ENCODE results near the gene THAP3. TPM values are rescaled to one million over a fixed set of nuclear protein-coding genes. Genes with fewer than 3 reads are reported as not detected.

Gene THAP3
- total and polyA plus RNA-seq, 2 donors (not counting 1 experiment from before 2014, with no cell fraction given), result 20.2 to 30.4 TPM

DNA sequence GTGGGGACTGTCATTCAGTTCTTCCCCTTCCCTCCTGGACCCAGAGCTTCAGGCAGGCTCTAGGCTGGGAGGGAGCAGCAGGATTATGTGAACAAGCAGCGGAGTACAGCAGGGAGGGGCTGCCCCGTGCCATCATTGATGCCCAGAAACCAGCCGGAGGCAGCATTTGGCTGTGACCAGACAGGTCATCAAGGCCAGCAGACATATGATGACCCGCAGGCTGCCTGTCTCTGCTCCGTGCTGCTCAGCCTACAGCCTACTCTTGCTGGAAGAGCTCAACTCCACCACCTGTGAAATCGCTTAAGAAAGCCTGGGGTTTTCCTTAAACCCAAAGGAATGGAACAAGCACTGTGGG, 26.9 kb upstream of the THAP3 start:
- no peak for DNase-seq
- Histone ChIP-seq H4K20me1 (ENCODE audit: control insufficient read depth, insufficient read depth, low read length, poor library complexity, severe bottlenecking) (peaks cover 56% of the 10 kb centered on the region), H3K4me2 (replicated peaks; ENCODE audit: low read depth, low read length, poor library complexity, severe bottlenecking) (no peak overlapping the region), H3K9ac (ENCODE audit: low read length) (no peak overlapping the region), H3K4me1 (ENCODE audit: control insufficient read depth in 2 of 2, insufficient read depth in 2 of 2, low read length in 2 of 2) (peaks cover 21 to 30% of the 10 kb centered on the region in 2 donors), H2AFZ (ENCODE audit: insufficient read depth, low read depth, low read length, poor library complexity, severe bottlenecking) (no peak overlapping the region), H3K4me3 (ENCODE audit: control extremely low read depth in 1 of 5, extremely low read depth in 1 of 5, insufficient read depth in 1 of 5, low read depth in 2 of 5, low read length in 4 of 5) (no peak overlapping the region), H3K9me3 (ENCODE audit: control extremely low read depth in 1 of 3, control insufficient read depth in 2 of 3, insufficient read depth in 1 of 3, low read length in 2 of 3) (no peaks in the 10 kb centered on the region), H3K27me3 (replicated peaks in 1 of 4; ENCODE audit: control extremely low read depth in 1 of 4, control insufficient read depth in 3 of 4, insufficient read depth in 4 of 4, low read length in 3 of 4) (no peaks in the 10 kb centered on the region), H3K27ac (ENCODE audit: low read length in 2 of 2) (no peak overlapping the region), H3K36me3 (replicated peaks in 1 of 2; ENCODE audit: control extremely low read depth in 1 of 2, control insufficient read depth in 1 of 2, extremely low read depth in 1 of 2, insufficient read depth in 2 of 2, low read length in 1 of 2) (peaks cover 0 to 48% of the 10 kb centered on the region in 2 experiments), H3K79me2 (ENCODE audit: control insufficient read depth, insufficient read depth, low read length) (peaks cover 59% of the 10 kb centered on the region)
- H3K4me3 Mint-ChIP-seq, result no peak overlapping the region
- ChIA-PET POLR2A (interaction anchor here (0.6 kb wide), 1 partner anchor 18 kb away, joined by 4 read pairs; the partner anchor contains the start of gene ZBTB48), CTCF (interaction anchor here (0.9 kb wide), 1 partner anchor 15 kb away, joined by 3 read pairs; no protein-coding TSS in a partner anchor)
- no peaks in the 10 kb centered on the region for H3K27me3 Mint-ChIP-seq
- WGBS (ENCODE audit: insufficient coverage), result 99% methylated on average over 6 of the region's 6 CpGs
- intact Hi-C loops (cut with micrococcal nuclease), result loop anchor here (2.0 kb wide), 1 partner anchor 15 kb away; the partner anchor contains the start of gene PHF13
- no peaks in the 10 kb centered on the region for H3K9me3 Mint-ChIP-seq (ENCODE audit: insufficient read depth)
- no peak for ATAC-seq (ENCODE audit: low read depth)
- no peak overlapping the region for H3K27ac Mint-ChIP-seq
- peaks cover 30% of the 10 kb centered on the region for H3K4me1 Mint-ChIP-seq
- TF ChIP-seq CTCF (IDR thresholded peaks at IDR 0.05) (no peak), EZH2 (IDR thresholded peaks at IDR 0.05; ENCODE audit: borderline replicate concordance, insufficient read depth, low read depth, low read length, poor library complexity, severe bottlenecking) (no peak)
